NT2/D1 (cell line): Measurements from ENCODE around the gene CSAG2.
"Not testable (repeated sequence)": the region's sequence is repeated elsewhere in the genome, so short reads cannot be mapped to it uniquely, and the experiment has no call there.

Experiments
- YY1 ChIP-seq: IDR thresholded peaks from 2 replicates; pipeline ENCODE4 v1.6.1; 2011; ENCODE audit not compliant: insufficient read length, insufficient read depth
- ZNF274 ChIP-seq: IDR thresholded peaks from 2 replicates; pipeline ENCODE4 v1.6.1; 2011; ENCODE audit warnings: mild to moderate bottlenecking, low read depth, low read length

GRCh38 chrX:152713195-152713594 lies 4.1 kb upstream of the CSAG2 start:
- TF ChIP-seq YY1, ZNF274: not testable (repeated sequence)
